Measurements from ENCODE around the gene PPP1R27.

DNA sequence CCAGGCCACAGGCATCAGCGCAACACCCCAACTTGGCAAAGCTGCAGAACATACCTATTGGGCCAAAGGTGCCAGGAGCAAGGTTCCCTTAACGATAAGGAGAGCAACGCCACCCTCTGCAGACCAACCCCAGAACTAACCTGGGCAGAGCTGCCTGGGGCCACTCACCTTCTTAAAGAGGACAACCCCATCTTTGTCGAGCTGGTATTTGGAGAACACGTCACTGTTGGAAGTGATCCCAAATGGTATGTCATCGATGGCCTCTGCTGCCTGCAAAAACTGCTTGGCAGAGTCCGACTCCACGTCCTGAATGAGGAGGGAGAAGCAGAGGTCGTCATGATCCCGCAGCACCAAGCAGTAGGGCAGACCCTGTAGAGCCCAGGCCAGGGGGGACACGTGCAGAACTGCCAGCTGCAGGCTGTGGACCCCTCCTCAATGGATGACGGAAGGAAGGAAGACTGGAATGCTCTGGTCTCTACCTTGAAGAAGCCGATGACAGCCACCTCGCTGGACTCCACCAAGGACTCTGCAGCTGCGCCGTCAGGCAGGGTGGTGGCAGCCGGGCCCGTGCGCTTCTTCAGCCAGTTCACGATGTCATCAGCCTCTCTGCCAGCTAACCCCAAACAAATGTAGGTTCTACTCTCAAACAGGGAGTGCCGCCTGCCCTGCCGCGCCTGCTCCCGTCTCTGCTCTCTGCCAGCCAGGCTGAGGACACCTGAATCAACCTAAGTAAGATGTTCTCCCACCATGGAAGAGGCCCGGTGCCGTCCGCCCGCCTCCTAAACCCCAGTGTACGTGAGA, 20.3 kb upstream of the PPP1R27 start:
- TF ChIP-seq, protein P1, sequence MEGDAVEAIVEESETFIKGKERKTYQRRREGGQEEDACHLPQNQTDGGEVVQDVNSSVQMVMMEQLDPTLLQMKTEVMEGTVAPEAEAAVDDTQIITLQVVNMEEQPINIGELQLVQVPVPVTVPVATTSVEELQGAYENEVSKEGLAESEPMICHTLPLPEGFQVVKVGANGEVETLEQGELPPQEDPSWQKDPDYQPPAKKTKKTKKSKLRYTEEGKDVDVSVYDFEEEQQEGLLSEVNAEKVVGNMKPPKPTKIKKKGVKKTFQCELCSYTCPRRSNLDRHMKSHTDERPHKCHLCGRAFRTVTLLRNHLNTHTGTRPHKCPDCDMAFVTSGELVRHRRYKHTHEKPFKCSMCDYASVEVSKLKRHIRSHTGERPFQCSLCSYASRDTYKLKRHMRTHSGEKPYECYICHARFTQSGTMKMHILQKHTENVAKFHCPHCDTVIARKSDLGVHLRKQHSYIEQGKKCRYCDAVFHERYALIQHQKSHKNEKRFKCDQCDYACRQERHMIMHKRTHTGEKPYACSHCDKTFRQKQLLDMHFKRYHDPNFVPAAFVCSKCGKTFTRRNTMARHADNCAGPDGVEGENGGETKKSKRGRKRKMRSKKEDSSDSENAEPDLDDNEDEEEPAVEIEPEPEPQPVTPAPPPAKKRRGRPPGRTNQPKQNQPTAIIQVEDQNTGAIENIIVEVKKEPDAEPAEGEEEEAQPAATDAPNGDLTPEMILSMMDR (IDR thresholded peaks at IDR 0.05; ENCODE audit: low read depth, low read length): no peak
- no peak for TF ChIP-seq POLR2A (IDR thresholded peaks at IDR 0.05; ENCODE audit: extremely low read depth, insufficient read length)
- TF ChIP-seq, protein P2, sequence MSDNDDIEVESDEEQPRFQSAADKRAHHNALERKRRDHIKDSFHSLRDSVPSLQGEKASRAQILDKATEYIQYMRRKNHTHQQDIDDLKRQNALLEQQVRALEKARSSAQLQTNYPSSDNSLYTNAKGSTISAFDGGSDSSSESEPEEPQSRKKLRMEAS (IDR thresholded peaks at IDR 0.05; ENCODE audit: low read depth, low read length): no peak
